Measurements from ENCODE around the gene ERBB2. TPM values are rescaled to one million over a fixed set of nuclear protein-coding genes. Genes with fewer than 3 reads are reported as not detected.
A peak's percentile ranks its signal among the peaks of the same experiment; 100 is the strongest.

The ERBB2 gene
- total and polyA plus RNA-seq, 2 of the 4 experiments (the other 2 are of a cell fraction): 28.7 to 33.3 TPM

DNA sequence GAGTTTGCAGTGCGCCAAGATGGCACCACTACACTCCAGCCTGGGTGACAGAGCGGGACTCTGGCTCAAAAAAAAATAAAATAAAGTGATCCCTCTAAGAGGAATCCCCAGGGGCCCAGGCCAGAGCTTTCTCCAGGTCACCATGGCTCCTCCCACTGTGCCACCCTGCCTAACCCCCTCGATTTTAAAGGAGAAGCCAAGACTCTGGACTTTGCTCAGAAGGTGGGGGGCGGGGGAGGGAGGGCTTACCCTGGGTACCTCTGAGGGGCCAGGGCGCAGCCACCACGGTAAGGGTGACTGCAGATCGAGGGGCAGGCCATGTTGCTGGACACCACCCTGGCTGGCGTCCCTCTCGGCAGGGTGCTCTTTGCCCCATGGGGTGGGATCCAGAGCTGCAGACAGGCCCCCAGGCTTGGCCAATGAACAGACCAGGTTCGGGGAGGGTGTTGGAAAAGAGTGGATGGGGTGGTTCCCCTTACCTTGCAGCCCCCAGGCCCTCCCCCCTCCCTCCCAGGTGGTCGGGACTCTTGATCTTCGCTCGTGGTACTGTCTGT is 37.4 kb downstream of the ERBB2 start:
- H3K4me2 ChIP-seq (ENCODE audit: low read depth, low read length): no peak overlapping the region
- no peak overlapping the region for H3K23ac ChIP-seq (ENCODE audit: low read depth, low read length)
- in situ Hi-C loops (cut with MboI; ENCODE audit: low sequenced_read_pairs) (no loop called here), intact Hi-C loops (cut with micrococcal nuclease) (no loop called here), dilution Hi-C loops (cut with HindIII; ENCODE audit: low sequenced_read_pairs, unreplicated experiment) (no loop called here)
- no peak overlapping the region for H2BK20ac ChIP-seq (ENCODE audit: low read depth, low read length)
- no peak overlapping the region for H4K8ac ChIP-seq (ENCODE audit: low read depth in 2 of 2, low read length in 2 of 2)
- no peak overlapping the region for H4K5ac ChIP-seq (ENCODE audit: low read depth, low read length)
- no peaks in the 10 kb centered on the region for H3K79me1 ChIP-seq (ENCODE audit: low read depth in 1 of 2, low read length in 2 of 2)
- no peak overlapping the region for H2BK120ac ChIP-seq (ENCODE audit: low read depth, low read length)
- no peak overlapping the region for H2BK5ac ChIP-seq (ENCODE audit: low read depth, low read length, poor library complexity, severe bottlenecking)
- WGBS, 2 experiments (ENCODE audit: extremely low coverage in 2 of 2, insufficient read length in 1 of 2): no CpG with 5 or more reads among the region's 13 CpGs
- H3K9ac ChIP-seq (ENCODE audit: low read depth, low read length): no peak overlapping the region
- no peak overlapping the region for H3K4me3 ChIP-seq (ENCODE audit: insufficient read depth, low read depth, low read length)
- H3K14ac ChIP-seq (replicated peaks; ENCODE audit: low read depth, low read length): no peak overlapping the region
- no peak overlapping the region for H3K27ac ChIP-seq (ENCODE audit: insufficient read depth, low read length)
- peak overlapping the region; percentile 70 for H2AFZ ChIP-seq (replicated peaks; ENCODE audit: low read length, poor library complexity)
- H3K4ac ChIP-seq (ENCODE audit: low read depth, low read length): no peak overlapping the region
- no peaks in the 10 kb centered on the region for H4K20me1 ChIP-seq (ENCODE audit: insufficient read depth, low read length)
- peaks cover 16% of the 10 kb centered on the region; the same call in 1 of the 2 replicates for H3K4me1 ChIP-seq (ENCODE audit: control insufficient read depth, insufficient read depth, low read length)
- H3K9me1 ChIP-seq (ENCODE audit: insufficient read depth, low read length): 0 out of 2 replicates have a peak, but pooled peaks cover 7% of the 10 kb centered on the region
- ChIA-PET CTCF (no interaction called here), POLR2A (ENCODE audit: unreplicated experiment) (no interaction called here)
- H3K18ac ChIP-seq (ENCODE audit: low read depth, low read length): no peak overlapping the region
- H3K9me3 ChIP-seq (ENCODE audit: control insufficient read depth, insufficient read depth, low read length): no peaks in the 10 kb centered on the region
- no peak overlapping the region for H2AK9ac ChIP-seq (replicated peaks; ENCODE audit: low read depth, low read length, poor library complexity)
- H2BK15ac ChIP-seq (ENCODE audit: low read depth, low read length): no peak overlapping the region
- no peak overlapping the region for H3K56ac ChIP-seq (ENCODE audit: extremely low read depth, insufficient read depth, low read length)
- TF ChIP-seq FOS (IDR thresholded peaks at IDR 0.05; ENCODE audit: low read depth, low read length) (no peak), RFX5 (IDR thresholded peaks at IDR 0.05; ENCODE audit: low read depth, low read length) (no peak), RAD21 (IDR thresholded peaks at IDR 0.05; ENCODE audit: low read length) (no peak), ELK1 (IDR thresholded peaks at IDR 0.05; ENCODE audit: borderline replicate concordance, low read depth, low read length) (no peak)
- H4K91ac ChIP-seq (ENCODE audit: insufficient read depth, low read depth, low read length): no peak overlapping the region
- BruUV-seq (replicated peaks): no TSS peak
- H3K36me3 ChIP-seq (ENCODE audit: control insufficient read depth, insufficient read depth, low read length): no peaks in the 10 kb centered on the region
- ATAC-seq (ENCODE audit: low read depth) (no peak), DNase-seq (no peak)
- no peak overlapping the region for H2AK5ac ChIP-seq (ENCODE audit: low read depth, low read length)
- H3K27me3 ChIP-seq (ENCODE audit: control insufficient read depth, insufficient read depth, low read length): peaks cover 29% of the 10 kb centered on the region

Measured in IMR-90 (cell line).